ENCODE measurements around the gene HECW1.

DNA sequence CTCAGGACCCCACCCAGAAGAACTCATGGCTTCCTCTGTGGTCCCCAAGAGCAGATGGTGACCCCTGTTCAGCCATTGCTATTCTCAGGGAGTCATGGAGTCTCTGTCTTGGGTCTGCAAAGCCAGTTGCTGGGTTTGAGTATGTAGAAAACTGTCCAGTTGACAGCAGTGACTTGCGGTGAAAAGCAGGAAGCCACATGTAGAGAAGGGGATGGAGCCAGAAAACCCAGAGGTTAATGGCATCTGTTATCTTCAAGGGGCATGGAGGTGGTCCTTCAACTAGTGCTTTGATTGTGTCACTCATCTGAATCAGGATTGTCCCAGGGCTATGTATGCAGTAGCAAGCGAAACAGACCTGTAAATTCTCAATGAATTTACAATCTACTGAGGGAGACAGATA lies 384.1 kb downstream of the HECW1 start:
- TF ChIP-seq EZH2 (IDR thresholded peaks at IDR 0.05; ENCODE audit: low read depth) = no peak
- TF ChIP-seq, protein P1, sequence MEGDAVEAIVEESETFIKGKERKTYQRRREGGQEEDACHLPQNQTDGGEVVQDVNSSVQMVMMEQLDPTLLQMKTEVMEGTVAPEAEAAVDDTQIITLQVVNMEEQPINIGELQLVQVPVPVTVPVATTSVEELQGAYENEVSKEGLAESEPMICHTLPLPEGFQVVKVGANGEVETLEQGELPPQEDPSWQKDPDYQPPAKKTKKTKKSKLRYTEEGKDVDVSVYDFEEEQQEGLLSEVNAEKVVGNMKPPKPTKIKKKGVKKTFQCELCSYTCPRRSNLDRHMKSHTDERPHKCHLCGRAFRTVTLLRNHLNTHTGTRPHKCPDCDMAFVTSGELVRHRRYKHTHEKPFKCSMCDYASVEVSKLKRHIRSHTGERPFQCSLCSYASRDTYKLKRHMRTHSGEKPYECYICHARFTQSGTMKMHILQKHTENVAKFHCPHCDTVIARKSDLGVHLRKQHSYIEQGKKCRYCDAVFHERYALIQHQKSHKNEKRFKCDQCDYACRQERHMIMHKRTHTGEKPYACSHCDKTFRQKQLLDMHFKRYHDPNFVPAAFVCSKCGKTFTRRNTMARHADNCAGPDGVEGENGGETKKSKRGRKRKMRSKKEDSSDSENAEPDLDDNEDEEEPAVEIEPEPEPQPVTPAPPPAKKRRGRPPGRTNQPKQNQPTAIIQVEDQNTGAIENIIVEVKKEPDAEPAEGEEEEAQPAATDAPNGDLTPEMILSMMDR (conservative IDR thresholded peaks at IDR 0.05) = no peak

Measured in PC-9 (cell line).